ENCODE results near the gene TPRA1. TPM values are rescaled to one million over a fixed set of nuclear protein-coding genes. Genes with fewer than 3 reads are reported as not detected.

The TPRA1 gene
- total RNA-seq, 1 experiment from 2014 or later: 35.1 TPM

DNA sequence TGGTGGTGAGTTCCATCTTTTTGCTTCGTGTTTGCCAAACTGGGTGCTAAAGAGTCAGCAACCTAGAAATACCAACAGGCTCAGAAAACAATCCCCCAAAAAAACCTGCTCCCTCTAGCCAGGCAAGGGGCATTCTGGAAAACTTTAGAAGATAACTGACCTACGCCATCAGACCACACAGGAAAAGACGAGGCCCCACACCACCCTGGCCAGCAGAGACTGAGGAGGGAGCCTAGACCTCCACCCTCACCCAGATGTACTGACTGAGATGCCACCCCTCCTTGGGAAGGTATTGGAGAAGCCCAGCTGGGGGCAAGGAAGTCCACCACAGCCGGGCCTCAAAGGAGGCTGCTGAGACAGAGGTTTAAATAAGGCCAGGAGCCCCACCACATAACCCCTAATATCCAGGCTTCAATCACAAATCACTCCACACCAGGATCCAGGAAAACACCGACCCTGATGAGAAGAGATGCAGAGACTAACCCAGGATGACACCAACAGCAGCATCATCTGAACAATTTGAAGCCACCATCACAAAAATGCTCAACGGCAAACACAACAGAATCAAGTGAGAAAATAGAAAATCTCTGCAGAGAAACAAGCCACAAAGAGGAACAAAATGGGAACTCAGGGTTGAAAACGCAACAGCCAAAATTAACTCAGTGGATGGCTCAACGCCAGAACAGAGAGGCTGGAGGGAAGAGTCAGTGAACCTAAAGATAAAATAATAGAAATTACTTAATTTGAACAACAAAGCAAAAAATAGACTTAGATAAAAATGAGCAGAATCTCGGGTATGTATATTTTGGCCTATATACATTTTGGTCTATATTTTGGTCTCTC is 61.0 kb downstream of the TPRA1 start:
- H4K20me1 ChIP-seq (ENCODE audit: insufficient read depth): no peaks in the 10 kb centered on the region
- H3K4me1 ChIP-seq (ENCODE audit: control insufficient read depth in 1 of 2, insufficient read depth in 2 of 2, low read length in 2 of 2): peaks cover 0 to 10% of the 10 kb centered on the region in 2 experiments; a peak in 1 of 4 replicates
- no peak overlapping the region for H2AFZ ChIP-seq (ENCODE audit: low read depth, low read length, poor library complexity, severe bottlenecking)
- TF ChIP-seq SRF (IDR thresholded peaks at IDR 0.05; ENCODE audit: low read depth) (no peak), FOSL1 (IDR thresholded peaks at IDR 0.05; ENCODE audit: low read depth) (no peak), JUND (IDR thresholded peaks at IDR 0.05) (no peak), SP1 (IDR thresholded peaks at IDR 0.05; ENCODE audit: low read depth) (no peak), YY1 (IDR thresholded peaks at IDR 0.05; ENCODE audit: extremely low read depth, insufficient replicate concordance, low read depth, low read length) (no peak), RAD21 (IDR thresholded peaks at IDR 0.05; ENCODE audit: low read depth) (no peak), POLR2AphosphoS5 (IDR thresholded peaks at IDR 0.05; ENCODE audit: low read depth, low read length) (no peak), EZH2phosphoT487 (IDR thresholded peaks at IDR 0.05; ENCODE audit: borderline replicate concordance) (no peak), SIN3A (IDR thresholded peaks at IDR 0.05; ENCODE audit: low read depth) (no peak), POLR2A (IDR thresholded peaks at IDR 0.05; ENCODE audit: borderline replicate concordance, extremely low read depth, insufficient read depth, insufficient read length) (no peak), CEBPB (IDR thresholded peaks at IDR 0.05; ENCODE audit: low read depth) (no peak)
- TF ChIP-seq, protein P1, sequence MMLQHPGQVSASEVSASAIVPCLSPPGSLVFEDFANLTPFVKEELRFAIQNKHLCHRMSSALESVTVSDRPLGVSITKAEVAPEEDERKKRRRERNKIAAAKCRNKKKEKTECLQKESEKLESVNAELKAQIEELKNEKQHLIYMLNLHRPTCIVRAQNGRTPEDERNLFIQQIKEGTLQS (IDR thresholded peaks at IDR 0.05): no peak
- TF ChIP-seq, protein P2, sequence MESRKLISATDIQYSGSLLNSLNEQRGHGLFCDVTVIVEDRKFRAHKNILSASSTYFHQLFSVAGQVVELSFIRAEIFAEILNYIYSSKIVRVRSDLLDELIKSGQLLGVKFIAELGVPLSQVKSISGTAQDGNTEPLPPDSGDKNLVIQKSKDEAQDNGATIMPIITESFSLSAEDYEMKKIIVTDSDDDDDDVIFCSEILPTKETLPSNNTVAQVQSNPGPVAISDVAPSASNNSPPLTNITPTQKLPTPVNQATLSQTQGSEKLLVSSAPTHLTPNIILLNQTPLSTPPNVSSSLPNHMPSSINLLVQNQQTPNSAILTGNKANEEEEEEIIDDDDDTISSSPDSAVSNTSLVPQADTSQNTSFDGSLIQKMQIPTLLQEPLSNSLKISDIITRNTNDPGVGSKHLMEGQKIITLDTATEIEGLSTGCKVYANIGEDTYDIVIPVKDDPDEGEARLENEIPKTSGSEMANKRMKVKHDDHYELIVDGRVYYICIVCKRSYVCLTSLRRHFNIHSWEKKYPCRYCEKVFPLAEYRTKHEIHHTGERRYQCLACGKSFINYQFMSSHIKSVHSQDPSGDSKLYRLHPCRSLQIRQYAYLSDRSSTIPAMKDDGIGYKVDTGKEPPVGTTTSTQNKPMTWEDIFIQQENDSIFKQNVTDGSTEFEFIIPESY (IDR thresholded peaks at IDR 0.05; ENCODE audit: extremely low read depth, insufficient replicate concordance, low read length): no peak
- TF ChIP-seq, protein P3, sequence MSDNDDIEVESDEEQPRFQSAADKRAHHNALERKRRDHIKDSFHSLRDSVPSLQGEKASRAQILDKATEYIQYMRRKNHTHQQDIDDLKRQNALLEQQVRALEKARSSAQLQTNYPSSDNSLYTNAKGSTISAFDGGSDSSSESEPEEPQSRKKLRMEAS (IDR thresholded peaks at IDR 0.05): no peak
- TF ChIP-seq, protein P4, sequence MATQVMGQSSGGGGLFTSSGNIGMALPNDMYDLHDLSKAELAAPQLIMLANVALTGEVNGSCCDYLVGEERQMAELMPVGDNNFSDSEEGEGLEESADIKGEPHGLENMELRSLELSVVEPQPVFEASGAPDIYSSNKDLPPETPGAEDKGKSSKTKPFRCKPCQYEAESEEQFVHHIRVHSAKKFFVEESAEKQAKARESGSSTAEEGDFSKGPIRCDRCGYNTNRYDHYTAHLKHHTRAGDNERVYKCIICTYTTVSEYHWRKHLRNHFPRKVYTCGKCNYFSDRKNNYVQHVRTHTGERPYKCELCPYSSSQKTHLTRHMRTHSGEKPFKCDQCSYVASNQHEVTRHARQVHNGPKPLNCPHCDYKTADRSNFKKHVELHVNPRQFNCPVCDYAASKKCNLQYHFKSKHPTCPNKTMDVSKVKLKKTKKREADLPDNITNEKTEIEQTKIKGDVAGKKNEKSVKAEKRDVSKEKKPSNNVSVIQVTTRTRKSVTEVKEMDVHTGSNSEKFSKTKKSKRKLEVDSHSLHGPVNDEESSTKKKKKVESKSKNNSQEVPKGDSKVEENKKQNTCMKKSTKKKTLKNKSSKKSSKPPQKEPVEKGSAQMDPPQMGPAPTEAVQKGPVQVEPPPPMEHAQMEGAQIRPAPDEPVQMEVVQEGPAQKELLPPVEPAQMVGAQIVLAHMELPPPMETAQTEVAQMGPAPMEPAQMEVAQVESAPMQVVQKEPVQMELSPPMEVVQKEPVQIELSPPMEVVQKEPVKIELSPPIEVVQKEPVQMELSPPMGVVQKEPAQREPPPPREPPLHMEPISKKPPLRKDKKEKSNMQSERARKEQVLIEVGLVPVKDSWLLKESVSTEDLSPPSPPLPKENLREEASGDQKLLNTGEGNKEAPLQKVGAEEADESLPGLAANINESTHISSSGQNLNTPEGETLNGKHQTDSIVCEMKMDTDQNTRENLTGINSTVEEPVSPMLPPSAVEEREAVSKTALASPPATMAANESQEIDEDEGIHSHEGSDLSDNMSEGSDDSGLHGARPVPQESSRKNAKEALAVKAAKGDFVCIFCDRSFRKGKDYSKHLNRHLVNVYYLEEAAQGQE (IDR thresholded peaks at IDR 0.05; ENCODE audit: low read depth): no peak
- no peak overlapping the region for H3K4me2 ChIP-seq (ENCODE audit: low read length)
- ChIA-PET CTCF (interaction anchor here (1.9 kb wide), 1 partner anchor 14 kb away, joined by 6 read pairs; no protein-coding TSS in a partner anchor), POLR2A (no interaction called here), RAD21 (ENCODE audit: low non-redundant PET in 1 of 2, low total read pairs in 2 of 2, uncharacterized antibody in 2 of 2, unreplicated experiment in 2 of 2) (no interaction called here)
- DNase-seq (ENCODE audit: low read depth, low spot score): no peak
- H3K9me2 ChIP-seq (ENCODE audit: insufficient read depth): no peaks in the 10 kb centered on the region
- H3K27me3 ChIP-seq (ENCODE audit: insufficient read depth, low read length): no peaks in the 10 kb centered on the region
- H3K79me2 ChIP-seq (ENCODE audit: insufficient read depth, low read length): no peaks in the 10 kb centered on the region
- no peaks in the 10 kb centered on the region for H3K9me3 ChIP-seq (ENCODE audit: control insufficient read depth in 1 of 2, insufficient read depth in 1 of 2, low read depth in 1 of 2, low read length in 2 of 2)
- H3K27ac ChIP-seq (ENCODE audit: low read depth, low read length): no peak overlapping the region
- no peak overlapping the region for H3K9ac ChIP-seq (ENCODE audit: low read length)
- intact Hi-C loops (cut with micrococcal nuclease): no loop called here
- H3K36me3 ChIP-seq (ENCODE audit: control insufficient read depth in 1 of 2, insufficient read depth in 2 of 2, low read length in 2 of 2): no peaks in the 10 kb centered on the region
- ATAC-seq: no peak
- no TSS peak for BruUV-seq (replicated peaks)
- no peak overlapping the region for H3K4me3 ChIP-seq (replicated peaks in 1 of 2; ENCODE audit: low read depth in 1 of 2, low read length in 2 of 2)
